Mesenchymal stem cell (in vitro differentiated cells and primary cell): ENCODE measurements around the gene NPAS2.

Source experiments
- DNase-seq: peaks from one replicate; pipeline ENCODE4 v3.0.0-alpha.2; 2013
- H2AFZ ChIP-seq: one replicate; pipeline ENCODE4 v1.6.1; 2013; ENCODE audit warnings: low read depth, mild to moderate bottlenecking, control low read depth, inconsistent platforms, low read length, moderate library complexity
- H2AK5ac ChIP-seq: 2 replicates; pipeline ENCODE4 v1.6.1; 2013; ENCODE audit warnings: low read length, moderate library complexity, mild to moderate bottlenecking, inconsistent platforms; ENCODE audit not compliant: severe bottlenecking
- H2BK120ac ChIP-seq: one replicate; pipeline ENCODE4 v1.6.1; 2013; ENCODE audit warnings: low read depth, mild to moderate bottlenecking, inconsistent platforms, low read length, moderate library complexity
- H2BK12ac ChIP-seq, 2 experiments: one replicate each; pipeline ENCODE4 v1.6.1; 2013; ENCODE audit warnings: inconsistent platforms in 2 of 2, low read length in 2 of 2, mild to moderate bottlenecking in 2 of 2, moderate library complexity in 2 of 2, control low read depth in 1 of 2
- H2BK15ac ChIP-seq: one replicate; pipeline ENCODE4 v1.6.1; 2013; ENCODE audit warnings: mild to moderate bottlenecking, low read depth, inconsistent platforms; ENCODE audit not compliant: poor library complexity, severe bottlenecking
- H2BK5ac ChIP-seq: 2 replicates; pipeline ENCODE4 v1.6.1; 2013; ENCODE audit warnings: low read depth, mild to moderate bottlenecking, low read length, control low read depth, inconsistent platforms; ENCODE audit not compliant: poor library complexity, severe bottlenecking
- H3K14ac ChIP-seq, 2 experiments: one replicate each; pipeline ENCODE4 v1.6.1; 2013; ENCODE audit warnings: inconsistent platforms in 2 of 2, low read length in 2 of 2, control low read depth in 1 of 2, mild to moderate bottlenecking in 1 of 2, moderate library complexity in 1 of 2
- H3K18ac ChIP-seq, 2 experiments: one replicate each; pipeline ENCODE4 v1.6.1; 2013; ENCODE audit warnings: inconsistent platforms in 2 of 2, low read length in 2 of 2, control low read depth in 1 of 2, low read depth in 1 of 2, mild to moderate bottlenecking in 1 of 2
- H3K23ac ChIP-seq, 2 experiments: one replicate each; pipeline ENCODE4 v1.6.1; 2013; ENCODE audit warnings: inconsistent platforms in 2 of 2, low read length in 2 of 2, mild to moderate bottlenecking in 2 of 2, moderate library complexity in 2 of 2, control low read depth in 1 of 2
- H3K27ac ChIP-seq: 2 replicates; pipeline ENCODE4 v1.5.1; 2013; ENCODE audit warnings: mild to moderate bottlenecking, moderate library complexity, low read length, control low read depth, inconsistent platforms; ENCODE audit not compliant: poor library complexity, severe bottlenecking
- H3K27me3 ChIP-seq, 2 experiments: 2 replicates each; pipeline versions ENCODE4 v1.6.1 to v1.7.0; 2013; ENCODE audit warnings: low read length in 2 of 2, mild to moderate bottlenecking in 2 of 2, moderate library complexity in 2 of 2, control low read depth in 1 of 2, inconsistent platforms in 1 of 2; ENCODE audit not compliant: control insufficient read depth in 1 of 2, insufficient read depth in 1 of 2
- H3K36me3 ChIP-seq, 2 experiments: 2 replicates each; pipeline versions ENCODE4 v1.6.1 to v1.7.0; 2013; ENCODE audit warnings: low read length in 2 of 2, control low read depth in 1 of 2, inconsistent platforms in 1 of 2, low read depth in 1 of 2, mild to moderate bottlenecking in 1 of 2; ENCODE audit not compliant: insufficient read depth in 2 of 2, control insufficient read depth in 1 of 2
- H3K4ac ChIP-seq, 2 experiments: one replicate each; pipeline ENCODE4 v1.6.1; 2013; ENCODE audit warnings: inconsistent platforms in 2 of 2, low read length in 2 of 2, mild to moderate bottlenecking in 2 of 2, moderate library complexity in 2 of 2, control low read depth in 1 of 2, low read depth in 1 of 2
- H3K4me1 ChIP-seq: 2 replicates; pipeline ENCODE4 v1.6.1; 2013; ENCODE audit warnings: low read depth, low read length, control low read depth; ENCODE audit not compliant: control insufficient read depth, insufficient read depth
- H3K4me2 ChIP-seq: 2 replicates; pipeline ENCODE4 v1.6.1; 2013; ENCODE audit warnings: low read length, mild to moderate bottlenecking, inconsistent platforms; ENCODE audit not compliant: poor library complexity, severe bottlenecking
- H3K4me3 ChIP-seq, 2 experiments: 2 replicates each; pipeline versions ENCODE4 v1.5.1 to v1.7.0; 2013; ENCODE audit warnings: low read length in 2 of 2, mild to moderate bottlenecking in 2 of 2, control low read depth in 1 of 2, low read depth in 1 of 2; ENCODE audit not compliant: insufficient read depth in 1 of 2
- H3K79me1 ChIP-seq: replicated peaks from 2 replicates; pipeline ENCODE4 v1.6.1; 2013; ENCODE audit warnings: mild to moderate bottlenecking, control low read depth, low read length, inconsistent platforms; ENCODE audit not compliant: poor library complexity, severe bottlenecking
- H3K9ac ChIP-seq: 2 replicates; pipeline ENCODE4 v1.7.0; 2013; ENCODE audit warnings: mild to moderate bottlenecking, low read length, moderate library complexity
- H3K9me3 ChIP-seq: 2 replicates; pipeline ENCODE4 v1.7.0; 2013; ENCODE audit warnings: mild to moderate bottlenecking, low read length; ENCODE audit not compliant: control insufficient read depth
- H4K8ac ChIP-seq: one replicate; pipeline ENCODE4 v1.6.1; 2013; ENCODE audit warnings: inconsistent platforms, mild to moderate bottlenecking, low read length, moderate library complexity
- H4K91ac ChIP-seq: one replicate; pipeline ENCODE4 v1.6.1; 2013; ENCODE audit warnings: mild to moderate bottlenecking, low read length, inconsistent platforms
- WGBS: methylation state at CpG from one replicate; pipeline ENCODE4 v1.1.7; 2013; ENCODE audit warnings: mixed read lengths; 5-methylcytosine and 5-hydroxymethylcytosine counted together

The NPAS2 gene

DNA sequence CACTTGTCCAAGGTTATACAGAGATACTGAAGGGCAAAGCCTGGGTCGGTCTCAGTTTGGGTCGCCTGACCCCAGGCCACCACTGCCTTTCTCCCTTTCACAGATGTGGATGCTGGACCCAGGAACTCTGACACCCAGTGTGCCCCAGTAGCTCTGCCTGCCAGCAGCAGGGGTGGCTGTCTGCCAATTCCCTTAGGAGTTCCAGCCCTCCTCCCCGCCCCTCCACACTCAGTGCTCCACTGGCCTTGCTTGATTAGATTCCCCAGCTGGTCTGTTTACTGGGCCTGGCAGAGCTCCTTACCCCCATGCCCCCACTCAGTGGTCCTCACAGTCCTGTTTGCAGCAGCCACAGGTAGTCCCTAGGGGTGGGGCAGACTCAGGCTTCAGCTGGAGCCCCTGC, 75.5 kb downstream of the NPAS2 start:
- no peak overlapping the region for H3K27ac ChIP-seq
- H3K27me3 ChIP-seq, result no peaks in the 10 kb centered on the region
- H3K23ac ChIP-seq, result peak overlapping the region in 1 of 2 experiments; percentile 5
- H3K9ac ChIP-seq, result no peak overlapping the region
- H4K91ac ChIP-seq, result peak overlapping the region; percentile 64
- no peak for DNase-seq
- WGBS, result 99% methylated on average over 3 of the region's 3 CpGs
- H2AFZ ChIP-seq, result no peak overlapping the region
- H3K79me1 ChIP-seq, result no peaks in the 10 kb centered on the region
- H2AK5ac ChIP-seq, result no peak overlapping the region
- H2BK12ac ChIP-seq, result no peak overlapping the region
- H3K14ac ChIP-seq, result peak overlapping the region in 1 of 2 experiments; percentile 49
- H3K4me2 ChIP-seq, result no peak overlapping the region
- no peaks in the 10 kb centered on the region for H3K36me3 ChIP-seq
- no peak overlapping the region for H2BK5ac ChIP-seq
- peak overlapping the region; percentile 70 for H2BK15ac ChIP-seq
- no peak overlapping the region for H4K8ac ChIP-seq
- H3K4me3 ChIP-seq, result no peak overlapping the region
- peaks cover 8% of the 10 kb centered on the region for H3K9me3 ChIP-seq
- peak overlapping the region; percentile 39 for H2BK120ac ChIP-seq
- peak overlapping the region; percentile 48 to 58 for H3K18ac ChIP-seq
- peaks cover 6% of the 10 kb centered on the region for H3K4me1 ChIP-seq
- H3K4ac ChIP-seq, result peak overlapping the region in 1 of 2 experiments; percentile 32

DNA sequence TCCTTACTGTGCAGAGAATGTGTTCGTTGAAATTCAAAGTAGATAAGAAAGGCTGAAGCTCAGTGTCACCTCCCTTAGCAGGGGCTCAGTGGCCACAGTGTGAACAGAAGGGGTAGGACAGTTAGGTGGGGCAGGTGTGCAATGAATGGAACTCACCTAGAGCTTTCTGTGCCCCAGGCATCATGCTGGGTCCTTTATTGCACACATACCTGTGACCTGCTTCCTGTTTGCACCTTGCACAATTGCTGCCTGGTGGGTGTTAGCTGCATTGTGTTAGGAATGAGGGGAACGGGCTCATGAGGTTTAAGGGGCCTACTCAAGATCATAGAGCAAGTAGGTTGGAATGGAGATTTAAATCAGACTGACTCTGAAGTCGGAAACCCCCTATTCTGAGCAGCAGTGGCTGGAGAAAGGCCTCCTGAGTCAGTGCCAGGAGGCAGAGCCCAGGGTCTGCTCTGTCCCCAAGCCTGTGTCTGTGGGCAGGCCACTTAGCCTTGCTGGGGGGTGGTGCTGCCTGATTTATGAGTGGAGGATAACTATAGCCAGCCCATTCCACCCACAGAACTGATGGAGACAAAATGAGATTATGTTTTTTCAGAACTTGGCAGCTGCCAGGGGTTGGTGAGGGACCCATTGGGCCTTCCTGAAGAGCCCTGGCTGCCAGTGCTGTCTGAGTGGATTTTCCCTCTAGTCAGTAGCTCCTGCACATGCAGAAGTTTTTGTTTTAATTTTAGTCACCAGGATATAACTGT, 76.2 kb downstream of the NPAS2 start:
- Histone ChIP-seq H3K79me1 (no peaks in the 10 kb centered on the region), H3K9ac (no peak overlapping the region), H2AK5ac (no peak overlapping the region), H2BK5ac (no peak overlapping the region), H3K4me3 (no peak overlapping the region), H3K36me3 (no peaks in the 10 kb centered on the region), H3K4ac (no peak overlapping the region), H3K4me1 (peaks cover 6% of the 10 kb centered on the region), H2AFZ (no peak overlapping the region), H2BK15ac (peak overlapping the region; percentile 70), H3K27ac (no peak overlapping the region), H3K23ac (no peak overlapping the region), H3K18ac (peak overlapping the region in 1 of 2 experiments; percentile 61), H3K27me3 (no peaks in the 10 kb centered on the region), H3K4me2 (no peak overlapping the region), H4K91ac (no peak overlapping the region), H2BK12ac (peak overlapping the region in 1 of 2 experiments; percentile 51), H4K8ac (peak overlapping the region; percentile 29), H2BK120ac (peak overlapping the region; percentile 39), H3K9me3 (peaks cover 15% of the 10 kb centered on the region), H3K14ac (no peak overlapping the region)
- peak; percentile 47 for DNase-seq
- WGBS, result 65% methylated on average over 3 of the region's 3 CpGs

DNA sequence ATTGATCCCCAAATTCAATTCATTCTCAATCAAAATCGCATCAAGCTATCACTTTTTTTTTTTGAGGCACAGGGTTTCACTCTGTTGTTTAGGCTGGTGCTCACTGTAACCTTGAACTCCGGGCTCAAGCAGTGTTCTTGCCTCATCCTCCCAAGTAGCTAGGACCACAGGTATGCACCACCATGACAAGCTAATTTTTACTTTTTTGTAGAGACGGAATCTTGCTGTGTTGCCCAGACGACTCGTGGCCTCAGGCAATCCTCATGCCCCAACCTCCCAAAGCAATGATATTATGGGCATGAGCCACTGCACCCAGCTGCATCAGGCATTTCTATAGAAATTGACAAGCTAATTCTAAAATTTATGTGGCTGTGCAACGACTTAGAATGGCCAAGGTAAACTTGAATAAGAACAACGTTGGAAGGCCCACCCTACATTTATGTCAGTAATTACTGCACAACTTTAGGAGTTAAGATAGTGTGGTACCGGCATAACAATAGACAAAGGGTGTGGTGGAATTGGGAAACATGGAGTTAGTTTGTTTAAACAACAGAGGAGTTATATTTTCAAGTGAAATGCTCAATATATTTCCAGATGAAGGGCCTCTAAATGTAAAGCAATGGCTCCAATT, 78.2 kb downstream of the NPAS2 start:
- no peak overlapping the region for H2AK5ac ChIP-seq
- no peak overlapping the region for H3K9ac ChIP-seq
- H4K91ac ChIP-seq, result peak overlapping the region; percentile 28
- peaks cover 17% of the 10 kb centered on the region for H3K9me3 ChIP-seq
- no peak overlapping the region for H3K14ac ChIP-seq
- H3K4me1 ChIP-seq, result peaks cover 9% of the 10 kb centered on the region
- peaks cover 0 to 4% of the 10 kb centered on the region in 2 experiments for H3K36me3 ChIP-seq
- no peaks in the 10 kb centered on the region for H3K79me1 ChIP-seq
- no peak overlapping the region for H2BK5ac ChIP-seq
- no peak overlapping the region for H3K18ac ChIP-seq
- 91% methylated on average over 6 of the region's 8 CpGs for WGBS
- H3K4me2 ChIP-seq, result no peak overlapping the region
- no peak overlapping the region for H3K4ac ChIP-seq
- no peak overlapping the region for H3K4me3 ChIP-seq
- H2BK120ac ChIP-seq, result no peak overlapping the region
- no peak overlapping the region for H4K8ac ChIP-seq
- H3K27me3 ChIP-seq, result no peaks in the 10 kb centered on the region
- no peak for DNase-seq
- no peak overlapping the region for H3K27ac ChIP-seq
- peak overlapping the region; percentile 31 for H2BK15ac ChIP-seq
- H2AFZ ChIP-seq, result no peak overlapping the region
- no peak overlapping the region for H2BK12ac ChIP-seq
- H3K23ac ChIP-seq, result no peak overlapping the region

DNA sequence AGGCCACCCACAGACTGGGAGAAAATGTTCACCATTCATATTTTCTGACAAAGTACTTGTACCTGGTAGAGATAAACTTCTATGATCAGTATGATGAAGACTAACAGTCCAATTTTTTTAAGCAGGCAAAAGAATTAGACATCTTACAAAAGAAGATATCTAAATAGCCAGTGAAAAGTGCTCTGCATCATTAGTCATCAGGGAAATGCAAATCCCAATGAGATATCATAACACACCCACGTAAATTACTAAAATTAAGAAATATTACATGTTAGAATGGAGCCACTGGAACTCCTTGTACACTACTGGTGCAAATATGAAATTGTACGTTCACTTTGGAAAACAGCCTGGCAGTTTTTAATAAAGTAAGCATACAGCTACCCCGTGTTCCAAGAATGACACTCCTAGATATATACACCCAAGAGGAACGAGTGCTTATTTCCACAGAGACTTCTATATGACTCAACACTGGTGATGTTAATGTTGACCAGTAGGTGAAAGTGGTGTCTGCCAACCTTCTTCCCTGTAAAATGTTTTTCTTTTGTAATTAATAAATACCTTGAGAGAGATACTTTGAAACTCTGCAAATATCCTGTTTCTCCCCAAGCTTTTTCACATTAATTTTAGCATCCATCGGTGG, 80.3 kb downstream of the NPAS2 start:
- Histone ChIP-seq H3K23ac (no peak overlapping the region), H4K8ac (no peak overlapping the region), H3K9ac (no peak overlapping the region), H3K27ac (no peak overlapping the region), H3K27me3 (no peaks in the 10 kb centered on the region), H2BK5ac (no peak overlapping the region), H3K9me3 (peaks cover 17% of the 10 kb centered on the region), H2BK120ac (no peak overlapping the region), H3K4me1 (peaks cover 17% of the 10 kb centered on the region), H2AFZ (no peak overlapping the region), H3K36me3 (peaks cover 0 to 4% of the 10 kb centered on the region in 2 experiments), H3K14ac (no peak overlapping the region), H3K4me2 (no peak overlapping the region), H4K91ac (no peak overlapping the region), H3K4ac (no peak overlapping the region), H3K4me3 (no peak overlapping the region), H2AK5ac (no peak overlapping the region), H2BK12ac (no peak overlapping the region), H2BK15ac (no peak overlapping the region), H3K79me1 (no peaks in the 10 kb centered on the region), H3K18ac (no peak overlapping the region)
- WGBS, result 94% methylated on average over 2 of the region's 5 CpGs
- no peak for DNase-seq
